ENCODE results near the gene GUCY1A1. TPM values are rescaled to one million over a fixed set of nuclear protein-coding genes. Genes with fewer than 3 reads are reported as not detected.

GUCY1A1 gene
- polyA plus RNA-seq, 1 experiment: 1.9 TPM

- ChIA-PET CTCF (interaction anchor here (0.6 kb wide), 1 partner anchor 1263 kb away, joined by 3 read pairs; no protein-coding TSS in a partner anchor), POLR2A (no interaction called here)
- no peak overlapping the region for H3K27ac ChIP-seq (ENCODE audit: low read depth, low read length)
- no peak overlapping the region for H3K4me3 ChIP-seq (ENCODE audit: low read depth, low read length)
- no peaks in the 10 kb centered on the region for H3K9me3 ChIP-seq (ENCODE audit: control insufficient read depth, insufficient read depth, low read length)
- no peaks in the 10 kb centered on the region for H3K27me3 ChIP-seq (ENCODE audit: control insufficient read depth, insufficient read depth, low read length)
- DNase-seq (ENCODE audit: low read depth, low spot score): no peak
- TF ChIP-seq, protein P1, sequence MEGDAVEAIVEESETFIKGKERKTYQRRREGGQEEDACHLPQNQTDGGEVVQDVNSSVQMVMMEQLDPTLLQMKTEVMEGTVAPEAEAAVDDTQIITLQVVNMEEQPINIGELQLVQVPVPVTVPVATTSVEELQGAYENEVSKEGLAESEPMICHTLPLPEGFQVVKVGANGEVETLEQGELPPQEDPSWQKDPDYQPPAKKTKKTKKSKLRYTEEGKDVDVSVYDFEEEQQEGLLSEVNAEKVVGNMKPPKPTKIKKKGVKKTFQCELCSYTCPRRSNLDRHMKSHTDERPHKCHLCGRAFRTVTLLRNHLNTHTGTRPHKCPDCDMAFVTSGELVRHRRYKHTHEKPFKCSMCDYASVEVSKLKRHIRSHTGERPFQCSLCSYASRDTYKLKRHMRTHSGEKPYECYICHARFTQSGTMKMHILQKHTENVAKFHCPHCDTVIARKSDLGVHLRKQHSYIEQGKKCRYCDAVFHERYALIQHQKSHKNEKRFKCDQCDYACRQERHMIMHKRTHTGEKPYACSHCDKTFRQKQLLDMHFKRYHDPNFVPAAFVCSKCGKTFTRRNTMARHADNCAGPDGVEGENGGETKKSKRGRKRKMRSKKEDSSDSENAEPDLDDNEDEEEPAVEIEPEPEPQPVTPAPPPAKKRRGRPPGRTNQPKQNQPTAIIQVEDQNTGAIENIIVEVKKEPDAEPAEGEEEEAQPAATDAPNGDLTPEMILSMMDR (IDR thresholded peaks at IDR 0.05; ENCODE audit: low read depth, low read length): no peak
Observed at GRCh38 chr4:155707251-155707650, 40.6 kb downstream of the GUCY1A1 start.

DNA sequence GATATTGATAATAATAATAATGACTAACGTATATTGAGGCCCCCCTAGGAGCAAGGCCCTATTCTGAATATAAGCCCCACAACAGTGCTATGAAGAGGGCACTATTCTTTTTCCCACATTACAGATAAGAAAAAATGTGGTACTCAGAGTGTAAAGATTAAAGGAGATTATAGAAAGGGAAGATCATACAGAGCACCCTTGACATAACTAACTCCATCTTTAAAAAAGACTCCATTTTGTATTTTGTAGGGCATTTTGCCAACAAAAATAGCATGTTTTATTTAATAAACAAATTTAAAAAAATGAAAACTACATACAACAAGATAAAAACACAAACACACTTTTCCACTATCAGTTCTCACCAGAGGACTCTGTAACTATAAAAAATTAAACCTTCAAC lies 42.1 kb downstream of the GUCY1A1 start:
- DNase-seq (ENCODE audit: low read depth, low spot score): no peak
- H3K9me3 ChIP-seq (ENCODE audit: control insufficient read depth, insufficient read depth, low read length): no peaks in the 10 kb centered on the region
- TF ChIP-seq, protein P1 (IDR thresholded peaks at IDR 0.05; ENCODE audit: low read depth, low read length): no peak
- H3K27ac ChIP-seq (ENCODE audit: low read depth, low read length): no peak overlapping the region
- peaks cover 3% of the 10 kb centered on the region for H3K27me3 ChIP-seq (ENCODE audit: control insufficient read depth, insufficient read depth, low read length)
- ChIA-PET POLR2A (no interaction called here), CTCF (no interaction called here)
- H3K4me3 ChIP-seq (ENCODE audit: low read depth, low read length): no peak overlapping the region

- TF ChIP-seq, protein P1 (IDR thresholded peaks at IDR 0.05; ENCODE audit: low read depth, low read length): no peak
- CTCF ChIA-PET: interaction anchor here (0.6 kb wide), 1 partner anchor 32 kb away, joined by 3 read pairs; no protein-coding TSS in a partner anchor
- POLR2A ChIA-PET: no interaction called here
Observed at GRCh38 chr4:155709918-155710317, 43.3 kb downstream of the GUCY1A1 start.

GRCh38 chr4:155711556-155711955 lies 44.9 kb downstream of the GUCY1A1 start:
- ChIA-PET POLR2A (no interaction called here), CTCF (interaction anchor here (1.1 kb wide), 1 partner anchor 12 kb away, joined by 3 read pairs; no protein-coding TSS in a partner anchor)
- no peak for DNase-seq (ENCODE audit: low read depth, low spot score)
- Histone ChIP-seq H3K9me3 (ENCODE audit: control insufficient read depth, insufficient read depth, low read length) (no peaks in the 10 kb centered on the region), H3K27ac (ENCODE audit: low read depth, low read length) (no peak overlapping the region), H3K4me3 (ENCODE audit: low read depth, low read length) (no peak overlapping the region), H3K27me3 (ENCODE audit: control insufficient read depth, insufficient read depth, low read length) (peaks cover 3% of the 10 kb centered on the region)
- TF ChIP-seq, protein P1 (IDR thresholded peaks at IDR 0.05; ENCODE audit: low read depth, low read length): no peak

More at GRCh38 chr4:155709918-155710317, 43.3 kb downstream of the GUCY1A1 start:
- no peak for DNase-seq (ENCODE audit: low read depth, low spot score)
- Histone ChIP-seq H3K27me3 (ENCODE audit: control insufficient read depth, insufficient read depth, low read length) (peaks cover 3% of the 10 kb centered on the region), H3K4me3 (ENCODE audit: low read depth, low read length) (no peak overlapping the region), H3K27ac (ENCODE audit: low read depth, low read length) (no peak overlapping the region), H3K9me3 (ENCODE audit: control insufficient read depth, insufficient read depth, low read length) (no peaks in the 10 kb centered on the region)

DNA sequence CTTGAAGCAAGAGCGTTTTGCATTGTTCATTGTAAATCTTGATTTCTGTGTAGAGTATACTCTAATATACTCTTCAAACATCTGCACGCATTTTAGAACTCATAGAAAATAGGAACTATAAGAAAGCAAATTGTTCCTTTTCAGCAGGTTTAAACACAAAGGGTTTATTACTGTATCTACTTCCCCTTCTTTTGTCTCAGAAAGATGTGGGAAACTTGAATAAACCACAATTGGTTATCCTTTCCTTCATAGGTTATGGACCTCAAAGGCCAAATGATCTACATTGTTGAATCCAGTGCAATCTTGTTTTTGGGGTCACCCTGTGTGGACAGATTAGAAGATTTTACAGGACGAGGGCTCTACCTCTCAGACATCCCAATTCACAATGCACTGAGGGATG lies 46.2 kb downstream of the GUCY1A1 start:
- ChIA-PET CTCF (no interaction called here), POLR2A (no interaction called here)
- TF ChIP-seq, protein P1 (IDR thresholded peaks at IDR 0.05; ENCODE audit: low read depth, low read length): no peak
- H3K27me3 ChIP-seq (ENCODE audit: control insufficient read depth, insufficient read depth, low read length): peaks cover 3% of the 10 kb centered on the region
- no peaks in the 10 kb centered on the region for H3K9me3 ChIP-seq (ENCODE audit: control insufficient read depth, insufficient read depth, low read length)
- DNase-seq (ENCODE audit: low read depth, low spot score): no peak
- H3K27ac ChIP-seq (ENCODE audit: low read depth, low read length): no peak overlapping the region
- no peak overlapping the region for H3K4me3 ChIP-seq (ENCODE audit: low read depth, low read length)
